H1 (cell line): ENCODE results near the gene ARHGEF10L.

ENCODE experiments used
- CEBPB ChIP-seq: IDR thresholded peaks from 2 replicates; pipeline ENCODE4 v1.6.1; 2012; ENCODE audit warnings: low read depth, low read length
- EZH2 ChIP-seq: fragments of 200-600 bp; sonication (generic); IDR thresholded peaks from 2 replicates; pipeline ENCODE4 v1.7.1; 2012; ENCODE audit warnings: low read depth, mild to moderate bottlenecking, moderate library complexity, low read length, inconsistent platforms; ENCODE audit not compliant: severe bottlenecking
- GABPA ChIP-seq: IDR thresholded peaks from 2 replicates; pipeline ENCODE4 v1.6.1; 2011; ENCODE audit warnings: mild to moderate bottlenecking, low read length, moderate library complexity, borderline replicate concordance; ENCODE audit not compliant: insufficient read depth
- POLR2AphosphoS5 ChIP-seq: IDR thresholded peaks from 2 replicates; pipeline ENCODE4 v1.6.1; 2011; ENCODE audit warnings: low read depth, low read length
- SP4 ChIP-seq: IDR thresholded peaks from 2 replicates; pipeline ENCODE4 v1.6.1; 2012; ENCODE audit warnings: low read length, inconsistent platforms
- SRF ChIP-seq: IDR thresholded peaks from 2 replicates; pipeline ENCODE4 v1.6.1; 2011; ENCODE audit warnings: mild to moderate bottlenecking, low read depth, low read length, moderate library complexity
- TAF1 ChIP-seq: IDR thresholded peaks from 2 replicates; pipeline ENCODE4 v1.6.1; 2011; ENCODE audit warnings: mild to moderate bottlenecking, low read depth, low read length
- ZNF274 ChIP-seq: IDR thresholded peaks from 2 replicates; pipeline ENCODE4 v1.7.0; 2012; ENCODE audit warnings: low read length, borderline replicate concordance; ENCODE audit errors: extremely low read depth
- TF ChIP-seq, protein P1 (sequence below): IDR thresholded peaks from 2 replicates; pipeline ENCODE4 v1.6.1; 2011; ENCODE audit warnings: low read length, improper control_type of control experiment
- TF ChIP-seq, protein P2 (sequence below): IDR thresholded peaks from 2 replicates; pipeline ENCODE4 v1.6.1; 2012; ENCODE audit warnings: inconsistent platforms

DNA sequence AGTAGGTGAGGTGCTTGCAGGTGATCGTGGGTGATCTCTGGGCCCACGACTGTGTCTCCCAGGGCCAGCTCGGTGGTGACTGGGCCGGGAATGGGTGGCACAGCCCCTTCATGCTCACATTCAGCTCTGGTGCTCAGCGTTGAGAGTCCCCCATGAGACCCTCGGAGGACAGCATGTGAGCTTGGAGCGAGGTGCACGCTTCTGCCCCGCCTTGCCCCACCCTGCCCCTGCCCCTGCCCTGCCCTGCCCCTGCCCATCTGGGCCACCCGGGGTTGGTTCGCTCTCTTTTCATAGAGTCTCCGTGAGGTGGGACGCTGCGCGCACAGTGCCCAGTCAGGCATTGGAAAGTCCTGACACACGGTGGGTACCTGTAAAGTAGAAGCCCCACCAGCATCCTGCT is 140.4 kb downstream of the ARHGEF10L start:
- TF ChIP-seq SRF (no peak), TAF1 (no peak), CEBPB (no peak), POLR2AphosphoS5 (no peak), GABPA (no peak), EZH2 (no peak), SP4 (no peak), ZNF274 (no peak)
- TF ChIP-seq, protein P1, sequence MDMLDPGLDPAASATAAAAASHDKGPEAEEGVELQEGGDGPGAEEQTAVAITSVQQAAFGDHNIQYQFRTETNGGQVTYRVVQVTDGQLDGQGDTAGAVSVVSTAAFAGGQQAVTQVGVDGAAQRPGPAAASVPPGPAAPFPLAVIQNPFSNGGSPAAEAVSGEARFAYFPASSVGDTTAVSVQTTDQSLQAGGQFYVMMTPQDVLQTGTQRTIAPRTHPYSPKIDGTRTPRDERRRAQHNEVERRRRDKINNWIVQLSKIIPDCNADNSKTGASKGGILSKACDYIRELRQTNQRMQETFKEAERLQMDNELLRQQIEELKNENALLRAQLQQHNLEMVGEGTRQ = no peak
- TF ChIP-seq, protein P2, sequence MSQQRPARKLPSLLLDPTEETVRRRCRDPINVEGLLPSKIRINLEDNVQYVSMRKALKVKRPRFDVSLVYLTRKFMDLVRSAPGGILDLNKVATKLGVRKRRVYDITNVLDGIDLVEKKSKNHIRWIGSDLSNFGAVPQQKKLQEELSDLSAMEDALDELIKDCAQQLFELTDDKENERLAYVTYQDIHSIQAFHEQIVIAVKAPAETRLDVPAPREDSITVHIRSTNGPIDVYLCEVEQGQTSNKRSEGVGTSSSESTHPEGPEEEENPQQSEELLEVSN = no peak
